GM19240 (cell line): Measurements from ENCODE around the gene BAZ2B.

Experiments
- DNase-seq: peaks from one replicate; pipeline ENCODE4 v3.0.0; 2011; ENCODE audit warnings: low spot score; ENCODE audit not compliant: insufficient read length

The BAZ2B gene

DNA sequence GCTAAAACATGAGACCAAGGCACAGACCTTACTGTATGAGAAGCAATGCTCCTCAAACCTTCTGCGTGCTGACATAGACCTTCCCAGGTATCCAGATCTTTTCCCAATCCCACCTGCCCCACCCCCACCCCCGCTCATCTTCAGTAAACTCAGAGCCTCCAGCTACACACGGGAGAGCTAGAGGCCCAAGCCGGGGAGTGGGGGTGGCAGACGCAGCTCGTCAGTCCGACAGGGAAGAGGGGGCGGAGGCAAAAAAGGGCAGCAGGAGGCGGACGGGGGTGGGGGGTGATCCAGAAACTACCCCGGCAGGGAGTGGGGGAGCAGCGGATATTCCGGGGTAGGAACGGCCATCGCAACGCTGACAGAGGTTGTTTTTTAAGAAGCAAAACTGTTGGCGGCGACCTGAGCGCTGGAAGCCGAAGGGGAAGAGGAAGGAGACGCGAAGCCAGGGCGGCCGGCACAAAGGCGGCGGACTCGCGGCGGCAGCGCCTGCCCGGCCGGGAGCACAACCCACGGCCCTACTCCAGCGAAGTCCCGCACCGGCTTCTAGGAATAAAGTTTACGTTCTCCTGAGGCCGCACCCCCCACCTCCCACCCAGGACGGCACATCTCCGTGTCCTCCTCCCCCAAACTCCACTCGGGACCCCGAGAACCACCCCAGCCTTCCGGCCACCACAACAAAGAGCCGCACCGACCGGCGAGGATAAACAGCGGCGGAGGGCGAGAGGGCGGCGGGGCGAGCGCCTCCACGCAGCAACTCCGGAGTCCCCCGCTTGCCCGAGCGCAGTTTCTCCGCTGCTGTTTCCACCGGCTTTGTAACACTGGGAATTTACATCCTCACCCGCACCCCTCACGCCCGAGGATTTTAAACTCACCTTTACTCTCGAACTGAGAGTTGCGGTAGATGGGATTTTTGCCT lies 722 bp downstream of the BAZ2B start:
- DNase-seq = peak; percentile 29

DNA sequence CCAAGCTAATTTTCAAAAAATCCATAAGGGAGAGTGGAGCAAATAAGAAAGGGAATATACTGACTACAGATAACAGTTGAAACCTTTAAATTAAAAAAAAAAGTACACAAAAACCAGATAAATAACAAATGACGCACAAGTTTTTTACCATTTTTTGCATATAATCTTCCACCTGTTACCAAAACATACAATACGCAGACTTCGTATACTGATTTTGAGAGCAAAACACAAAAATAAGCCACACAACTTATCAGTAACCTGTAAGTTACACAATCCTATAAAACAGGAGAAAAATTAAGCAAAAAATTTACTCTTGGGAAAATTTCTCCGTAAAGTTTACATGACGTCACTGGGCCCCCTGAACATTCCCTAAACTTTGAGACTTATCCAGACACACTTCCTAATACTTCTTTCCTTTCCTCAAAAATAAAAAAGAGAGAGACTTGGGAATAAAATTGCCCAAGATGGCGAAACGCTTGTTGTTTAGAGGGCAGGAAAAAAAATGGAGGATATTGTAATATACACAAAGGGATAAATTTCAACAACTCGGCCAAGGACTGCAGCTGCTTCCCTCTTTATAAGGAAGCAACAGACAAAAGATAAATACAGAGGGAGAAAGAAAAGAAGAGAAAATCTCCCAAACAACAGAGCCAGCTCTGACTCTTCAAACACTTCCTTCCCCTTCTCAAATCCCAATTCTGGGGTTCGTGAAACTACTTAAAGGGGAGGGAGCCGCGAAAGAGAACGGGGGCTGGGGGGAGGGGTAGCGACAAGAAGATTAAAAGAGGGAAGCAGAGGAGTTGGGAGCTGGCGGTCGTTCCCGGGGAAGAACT lies 1.6 kb downstream of the BAZ2B start:
- DNase-seq = no peak

DNA sequence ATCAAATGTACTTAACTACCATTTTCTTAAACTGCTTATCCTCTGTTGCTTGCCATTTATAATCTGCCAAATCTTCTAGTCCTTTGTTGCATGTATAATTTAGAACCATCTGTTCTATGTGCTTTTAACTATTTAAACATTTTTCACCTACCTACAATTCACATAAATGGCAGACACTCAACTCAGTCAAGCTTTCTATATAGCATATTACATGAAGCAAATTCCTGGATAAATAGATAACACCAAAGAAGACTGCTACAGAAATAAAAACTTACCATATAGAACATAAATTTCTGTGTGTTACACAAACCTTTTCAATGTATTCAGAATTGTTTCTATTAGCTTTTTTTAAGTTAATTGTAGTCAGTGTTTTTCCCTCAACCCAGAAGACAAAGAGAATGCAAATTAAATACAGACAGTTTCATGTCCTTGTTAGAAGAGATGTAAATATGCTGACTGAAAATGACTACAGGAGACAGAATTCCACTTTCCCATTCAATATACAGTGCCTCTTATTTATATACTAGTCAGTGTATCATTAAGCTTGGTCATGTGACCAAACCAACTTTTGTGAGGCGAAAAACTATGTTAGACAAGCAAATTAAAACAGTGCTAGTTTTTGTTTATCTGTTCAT lies 2.6 kb downstream of the BAZ2B start:
- no peak for DNase-seq

DNA sequence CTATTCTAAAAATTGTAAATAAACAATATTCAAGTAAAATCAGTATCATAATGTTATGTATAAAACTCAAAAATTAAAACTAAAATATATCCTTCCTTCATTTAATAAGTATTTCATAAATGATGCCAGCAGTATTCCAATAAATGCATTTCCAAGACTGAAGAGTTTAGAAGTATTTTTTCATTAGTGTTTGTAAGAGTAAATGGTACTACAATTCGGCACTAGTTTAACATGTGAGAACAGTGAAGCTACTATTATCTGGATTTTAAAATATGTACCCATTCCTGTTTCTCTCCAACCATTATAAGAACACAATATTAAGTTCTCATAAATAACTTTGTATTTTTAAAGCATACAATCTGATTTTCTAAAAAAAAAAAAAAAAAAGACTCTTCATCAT lies 3.3 kb downstream of the BAZ2B start:
- no peak for DNase-seq

DNA sequence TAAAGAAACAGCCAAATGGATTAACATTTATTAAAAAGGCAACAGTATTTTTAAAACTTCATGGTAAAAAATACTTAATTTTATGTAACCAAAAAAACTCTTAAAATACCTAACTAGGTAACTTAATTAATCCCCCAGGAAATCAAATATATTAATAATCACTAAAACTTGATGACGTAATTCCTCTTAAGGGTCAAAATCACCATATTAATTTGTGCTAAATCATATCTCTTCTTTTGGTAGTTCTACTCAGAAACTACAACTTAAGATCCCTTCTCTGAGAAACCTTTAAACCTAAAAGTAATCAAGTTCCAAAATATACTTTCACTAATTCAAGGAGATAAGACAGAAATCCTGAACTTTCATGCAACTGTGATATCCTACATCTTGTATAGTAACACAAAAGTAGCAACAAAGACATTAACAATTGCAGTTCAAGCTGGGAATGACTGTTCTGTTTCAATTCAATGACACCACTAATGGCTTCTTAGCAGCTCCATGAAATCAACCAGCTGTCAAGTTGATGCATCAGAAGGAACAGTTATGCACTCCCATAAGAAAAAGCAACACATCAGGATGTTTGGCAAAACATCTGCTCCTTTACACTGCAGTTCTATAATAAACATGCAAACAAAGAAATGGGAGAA lies 4.0 kb downstream of the BAZ2B start:
- DNase-seq = no peak

DNA sequence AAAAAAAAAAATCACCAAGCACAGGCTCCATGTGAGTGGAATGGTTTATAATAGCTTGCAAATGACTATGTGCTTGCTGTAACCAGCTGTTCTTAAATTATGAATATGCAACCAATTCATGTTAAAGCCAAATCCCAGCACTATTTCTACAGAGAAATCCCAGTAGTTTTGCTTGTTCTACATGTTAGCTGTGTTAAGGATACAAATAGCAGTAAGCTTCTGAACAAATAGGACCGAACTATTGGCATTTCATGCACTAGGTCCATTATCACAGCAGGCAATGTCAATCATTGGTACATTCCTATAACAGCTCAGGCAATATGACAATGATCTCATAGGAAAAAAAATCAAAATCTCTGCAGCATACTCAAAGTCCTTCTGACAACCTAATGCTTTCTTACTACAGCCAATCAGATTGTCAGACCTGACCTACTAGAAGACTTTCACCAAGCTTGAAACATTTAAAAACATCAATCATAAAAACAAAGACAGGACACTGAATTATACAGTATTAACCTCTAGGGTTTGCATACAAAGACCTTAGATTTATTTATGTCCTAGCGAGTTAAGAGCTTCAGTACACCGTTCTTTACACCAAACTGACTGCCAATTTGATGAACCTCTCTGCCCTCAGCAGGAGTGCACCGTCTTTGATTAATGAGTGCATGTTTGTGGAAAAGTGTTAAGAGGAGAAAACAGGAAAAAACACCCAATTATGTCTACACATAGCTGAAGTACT lies 6.4 kb downstream of the BAZ2B start:
- DNase-seq = no peak

DNA sequence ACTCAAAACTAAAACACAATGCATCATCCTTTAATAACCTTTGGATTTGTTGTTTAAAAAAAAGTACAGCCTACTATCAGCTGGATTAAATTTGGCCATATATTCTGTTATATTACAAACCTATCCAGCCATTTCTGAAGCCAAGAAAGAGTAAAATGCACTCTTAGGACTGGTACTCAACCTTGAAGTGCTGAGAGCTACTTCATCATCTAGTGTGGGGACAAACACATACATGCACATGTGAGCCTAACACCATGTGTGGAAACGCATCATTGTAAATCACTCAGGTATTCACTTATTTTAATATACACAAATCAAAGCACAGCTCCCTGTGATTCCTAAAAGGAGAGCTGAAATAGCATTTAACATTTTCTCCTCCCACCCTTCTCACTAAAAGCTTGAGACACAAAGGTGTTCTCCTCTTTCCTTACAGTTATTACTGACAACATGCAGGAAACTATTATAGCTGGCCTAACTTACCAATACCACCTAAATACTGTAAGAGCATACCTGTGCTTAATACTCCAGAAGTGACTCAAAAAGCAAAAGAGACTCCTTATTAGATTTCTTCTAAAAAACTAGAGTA lies 7.5 kb downstream of the BAZ2B start:
- no peak for DNase-seq

DNA sequence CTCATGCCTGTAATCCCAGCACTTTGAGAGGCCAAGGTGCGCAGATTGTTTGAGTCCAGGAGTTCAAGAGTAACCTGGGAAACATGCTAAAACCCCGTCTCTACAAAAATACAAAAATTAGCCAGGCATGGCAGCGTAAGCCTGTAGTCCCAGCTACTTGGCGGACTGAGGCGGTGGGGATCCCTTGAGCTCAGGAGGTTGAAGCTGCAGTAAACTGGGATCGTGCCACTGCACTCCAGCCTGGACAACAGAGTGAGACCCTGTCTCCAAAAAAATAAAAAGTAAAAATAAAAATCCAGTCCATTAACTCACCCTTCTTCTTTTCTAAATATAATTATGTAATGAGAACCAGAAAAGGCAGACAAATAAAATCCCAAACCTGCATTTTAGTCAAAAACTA lies 8.2 kb downstream of the BAZ2B start:
- no peak for DNase-seq

DNA sequence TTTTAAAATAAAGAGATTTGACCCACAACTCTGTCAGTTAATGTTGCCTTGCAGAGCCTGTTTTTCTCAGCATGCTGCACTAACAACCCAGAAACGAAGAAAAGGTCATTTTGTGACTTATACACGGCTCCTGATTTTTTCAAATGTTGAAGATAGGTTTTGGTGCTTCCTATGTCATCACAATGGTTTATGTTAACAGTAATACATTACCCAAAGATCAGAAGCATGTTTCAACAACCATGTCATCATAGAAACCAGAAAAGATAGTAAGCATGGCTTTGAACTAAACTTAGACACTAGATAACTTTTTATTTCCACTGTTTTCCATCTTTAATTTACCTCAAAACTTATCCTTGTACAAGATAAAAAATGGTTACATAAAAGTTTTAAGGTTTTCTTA lies 10.1 kb downstream of the BAZ2B start:
- no peak for DNase-seq

DNA sequence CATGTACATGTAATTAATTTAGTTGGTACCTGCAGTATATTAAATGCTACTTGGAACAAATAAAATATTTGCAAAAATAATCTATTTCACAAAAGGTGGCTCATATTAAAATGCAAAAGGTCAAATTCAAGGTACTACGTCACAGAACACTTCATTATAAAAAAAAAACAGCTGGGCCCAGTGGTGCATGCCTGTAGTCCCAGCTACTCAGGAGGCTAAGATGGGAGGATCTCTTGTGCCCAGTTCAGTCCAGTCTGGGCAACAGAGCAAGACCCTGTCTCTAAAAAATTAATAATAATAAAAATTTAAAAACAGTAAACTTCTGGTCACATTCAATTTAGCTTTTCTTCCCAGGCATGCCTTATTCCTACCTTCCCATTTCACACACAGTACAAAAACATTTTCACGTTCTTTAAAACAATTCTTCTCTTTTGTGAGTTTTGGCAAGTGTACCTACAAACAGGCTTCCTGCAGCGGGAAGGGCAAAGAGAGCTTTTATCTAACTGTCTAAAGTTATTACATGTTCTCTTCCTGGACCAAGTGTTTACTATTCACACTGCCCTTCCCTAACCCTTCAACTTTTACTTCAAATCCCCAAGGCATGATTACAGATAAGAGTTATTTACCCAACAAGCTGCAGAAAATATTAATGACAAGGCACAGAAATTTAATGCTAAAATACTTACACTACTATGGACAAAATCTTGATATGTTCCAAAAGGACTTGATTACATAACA lies 10.7 kb downstream of the BAZ2B start:
- DNase-seq = no peak

DNA sequence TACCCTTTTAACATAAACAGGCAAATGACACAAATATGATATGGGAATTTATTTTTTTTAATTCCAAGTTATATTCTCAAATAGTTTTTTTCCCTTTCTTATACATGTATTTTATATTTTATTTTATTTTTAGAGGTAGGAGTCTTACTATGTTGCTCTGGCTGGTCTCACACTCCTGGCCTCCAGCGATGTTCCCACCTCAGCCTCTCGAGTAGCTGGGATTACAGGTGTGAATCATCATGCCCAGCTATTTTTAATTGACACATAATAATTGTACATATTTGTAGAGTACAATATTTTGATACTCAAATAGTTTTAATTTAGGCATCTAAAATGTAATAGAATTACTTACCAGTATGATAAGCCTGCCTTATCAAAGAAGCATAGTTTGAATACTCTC lies 12.2 kb downstream of the BAZ2B start:
- DNase-seq = no peak

DNA sequence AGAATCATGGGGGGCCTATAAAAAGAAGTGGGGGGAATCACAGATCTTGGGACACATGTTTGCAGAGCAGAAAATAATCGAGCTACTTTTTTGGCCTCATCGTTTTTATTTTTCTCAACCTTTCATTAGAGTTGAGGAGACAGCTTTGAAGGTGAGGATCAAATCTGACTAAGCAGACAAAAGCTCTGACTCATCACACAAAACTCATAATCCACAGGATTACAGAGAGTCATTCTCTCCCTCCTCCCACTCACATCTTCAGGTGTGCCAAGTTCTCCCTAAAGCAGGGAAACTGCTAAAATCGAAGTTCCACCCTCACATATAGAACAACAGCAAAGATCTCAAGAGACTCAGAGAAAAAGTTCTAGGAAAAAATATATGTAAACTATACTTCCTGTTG lies 15.6 kb downstream of the BAZ2B start:
- DNase-seq = no peak

DNA sequence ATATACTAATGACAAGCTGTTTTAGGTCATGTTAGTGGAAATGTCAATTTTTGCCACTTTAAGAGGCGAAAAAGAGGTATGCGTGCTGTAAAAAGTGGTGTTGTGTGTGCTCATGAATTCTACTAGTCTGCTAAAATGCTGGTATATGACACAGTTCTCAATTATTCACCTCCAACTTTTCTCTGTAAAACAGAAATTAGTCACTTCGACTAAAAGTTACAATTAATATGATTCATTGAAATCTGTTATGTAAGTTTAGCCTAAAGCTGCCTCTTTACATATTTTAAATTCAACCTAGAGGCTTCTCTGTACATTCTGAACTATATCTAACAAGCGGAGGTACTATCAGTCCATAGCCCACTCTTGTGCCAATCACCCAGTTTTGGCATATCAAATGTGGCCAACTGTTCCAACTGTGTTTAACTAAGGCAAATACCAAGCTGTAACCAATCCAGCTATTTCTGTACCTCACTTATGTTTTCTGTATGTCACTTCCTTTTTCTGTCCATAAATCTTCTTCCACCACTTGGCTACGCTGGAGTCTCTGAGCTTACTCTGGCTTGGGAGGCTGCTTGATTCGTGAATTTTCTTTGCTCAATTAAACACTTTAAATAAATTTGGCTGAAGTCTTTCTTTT lies 20.8 kb downstream of the BAZ2B start:
- no peak for DNase-seq

DNA sequence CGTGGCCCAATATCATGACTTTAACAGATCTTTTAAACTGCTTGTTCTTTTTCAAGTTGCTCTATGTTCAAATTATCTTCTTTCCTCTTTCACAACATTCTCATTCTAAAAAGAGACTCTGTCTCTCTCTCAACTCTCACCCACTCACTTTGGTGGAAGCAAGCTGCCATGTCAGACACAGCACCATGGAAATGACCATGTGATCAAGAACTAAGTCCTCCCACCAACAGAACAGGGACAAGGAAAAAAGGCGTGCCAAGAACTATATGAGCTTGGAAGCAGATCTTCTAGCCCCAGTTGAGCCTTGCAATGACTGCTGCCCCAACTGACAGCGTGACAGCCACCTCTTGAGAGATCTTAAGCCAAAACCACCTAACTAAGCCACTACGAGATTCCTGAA lies 23.9 kb downstream of the BAZ2B start:
- no peak for DNase-seq

DNA sequence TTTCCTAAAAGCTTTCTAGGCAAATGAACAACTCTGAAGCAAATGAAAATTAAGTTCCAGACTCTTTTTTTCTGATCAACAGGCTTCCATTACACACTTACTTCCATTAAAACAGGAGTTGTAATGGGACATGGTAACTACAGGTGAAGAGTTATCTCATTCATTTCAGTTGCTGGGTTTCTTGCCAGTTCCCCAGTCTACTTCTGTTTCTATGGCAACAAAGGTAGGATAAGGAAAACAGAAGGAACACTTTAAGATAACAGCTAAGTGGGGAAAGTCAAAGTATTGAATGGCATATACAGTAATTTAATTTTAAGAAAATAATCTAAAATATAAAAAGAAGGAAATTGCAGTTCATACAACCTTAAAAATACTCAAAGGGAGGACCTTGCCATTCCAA lies 25.1 kb downstream of the BAZ2B start:
- no peak for DNase-seq

DNA sequence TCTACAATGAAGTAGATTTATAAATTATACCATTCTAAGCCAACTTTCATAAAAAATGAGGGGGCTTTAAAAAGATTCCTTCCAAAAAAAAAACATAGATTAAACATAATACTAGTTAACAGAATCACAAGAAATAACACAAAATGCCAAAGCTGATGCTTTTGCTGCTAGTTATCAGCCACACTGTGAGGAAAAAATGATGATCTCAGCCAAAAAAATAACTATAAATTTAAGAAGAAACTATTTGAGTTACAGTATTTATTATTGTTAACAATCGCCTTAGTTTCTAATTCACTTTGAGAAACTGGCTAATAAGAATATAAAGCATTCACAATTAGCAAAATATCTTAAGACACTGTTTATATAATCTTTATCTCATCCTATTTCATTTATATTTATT lies 27.1 kb downstream of the BAZ2B start:
- DNase-seq = no peak

DNA sequence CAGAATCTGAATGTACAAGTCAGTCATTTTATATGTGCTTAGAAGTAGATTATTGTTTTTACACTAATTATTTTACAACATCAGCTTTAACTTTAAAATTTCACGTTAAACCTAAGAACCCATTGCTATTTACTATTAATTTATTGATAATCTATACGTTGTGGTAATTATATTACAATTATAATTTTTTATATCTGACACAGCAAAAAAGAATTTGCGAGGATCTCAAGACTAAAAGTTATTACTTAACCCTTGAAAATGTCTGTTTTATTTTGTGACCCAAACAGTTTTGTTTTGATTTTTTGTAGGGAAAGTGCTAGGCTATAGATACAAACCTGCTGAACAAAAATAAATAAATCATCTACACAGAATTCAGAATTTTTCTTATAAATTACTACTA lies 30.3 kb downstream of the BAZ2B start:
- no peak for DNase-seq

DNA sequence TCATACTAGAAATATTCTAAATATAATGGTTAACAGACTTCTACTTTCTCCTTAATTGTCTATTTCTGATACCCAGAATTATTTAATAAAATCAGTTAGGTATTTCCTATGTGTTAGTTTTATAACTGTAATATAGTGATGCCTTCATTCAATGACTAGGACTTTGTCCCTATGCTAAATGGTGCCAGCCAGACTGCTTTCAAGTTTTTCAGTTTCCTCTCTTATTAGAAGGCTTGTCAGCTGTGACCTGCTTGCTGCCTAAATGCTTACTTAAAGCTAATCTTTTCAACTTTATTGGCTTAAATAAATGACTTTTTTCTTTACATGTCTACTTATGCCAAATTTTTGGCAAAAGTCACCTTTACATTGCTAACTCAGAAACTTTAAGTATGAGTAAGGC lies 30.7 kb downstream of the BAZ2B start:
- no peak for DNase-seq

DNA sequence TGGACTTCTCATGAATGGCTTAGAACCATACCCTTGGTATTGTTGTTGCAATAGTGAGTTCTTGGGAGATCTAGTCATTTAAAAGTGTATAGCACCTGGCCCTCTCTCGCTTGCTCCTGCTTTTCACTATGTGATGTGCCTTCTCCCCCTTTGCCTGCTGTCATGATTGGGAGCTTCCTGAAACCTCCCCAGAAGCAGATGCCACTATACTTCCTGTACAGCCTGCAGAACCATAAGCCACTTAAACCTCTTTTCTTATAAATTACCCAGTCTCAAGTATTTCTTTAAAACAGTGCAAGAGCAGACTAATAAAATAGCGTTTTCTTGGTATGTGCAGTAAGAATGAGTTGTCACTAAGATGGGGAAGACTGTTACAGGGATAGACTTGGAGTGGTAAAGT lies 31.6 kb downstream of the BAZ2B start:
- no peak for DNase-seq
